Left lung (tissue), 10 donors: ENCODE measurements around the gene ENGASE. TPM values are rescaled to one million over a fixed set of nuclear protein-coding genes. Genes with fewer than 3 reads are reported as not detected.

ENCODE experiments used
- ATAC-seq: fragments of 200-7000 bp; cut with Tn5 transposase; one replicate; pipeline ENCODE4 v1.9.1; 2020; ENCODE audit warnings: moderate library complexity
- DNase-seq, 4 donors: peaks; one replicate each; pipeline ENCODE4 v3.0.0-alpha.2; 2013 to 2020
- H3K27ac ChIP-seq, 2 donors: fragments of 200-600 bp; sonication (generic) in 1 of 2; one replicate each; pipeline versions ENCODE4 v1.5.0 to v1.8.0; 2020 to 2021
- H3K27me3 ChIP-seq, 2 donors: fragments of 200-600 bp; sonication (generic) in 1 of 2; one replicate each; pipeline versions ENCODE4 v1.5.0 to v1.8.0; 2020 to 2021
- H3K36me3 ChIP-seq, 2 donors: fragments of 200-600 bp; sonication (generic) in 1 of 2; one replicate each; pipeline versions ENCODE4 v1.5.0 to v1.8.0; 2020 to 2021
- H3K4me1 ChIP-seq, 2 donors: fragments of 200-600 bp; one replicate each; pipeline ENCODE4 v1.8.0; 2021
- H3K4me3 ChIP-seq, 2 donors: fragments of 200-600 bp; sonication (generic) in 1 of 2; one replicate each; pipeline versions ENCODE4 v1.5.0 to v1.8.0; 2020 to 2021; ENCODE audit warnings: mild to moderate bottlenecking in 1 of 2
- H3K9me3 ChIP-seq, 2 donors: fragments of 200-600 bp; sonication (generic) in 1 of 2; one replicate each; pipeline versions ENCODE4 v1.5.0 to v1.8.0; 2020 to 2021
- intact Hi-C, 2 donors: fragments of 100-400 bp; cut with DNase I; formaldehyde crosslinking; loops; one replicate each; pipeline versions ENCODE4 v1.11.2 to v1.14.2; 2022
- polyA plus RNA-seq, 6 donors: library from polyadenylated mRNA; unstranded; fragments of 120-200 nt; gene quantifications; one replicate each; pipeline ENCODE4 v1.2.1, GENCODE V29; 2013; ENCODE audit not compliant: insufficient read length in 6 of 6
- total RNA-seq, 2 donors: library from RNA; stranded (reverse); fragmentation: NEBNext Ultra II Directional; extraction: Animal tissue kit (Norgen Biotek cat#: 25700); gene quantifications; one replicate each; pipeline ENCODE4 v1.2.1, GENCODE V29; 2021
- TF ChIP-seq, protein P1 (sequence below), 2 donors: fragments of 200-600 bp; sonication (generic) in 1 of 2; IDR thresholded peaks; one replicate each; pipeline versions ENCODE4 v1.5.0 to v1.8.0; 2021; ENCODE audit warnings: antibody characterized with exemption in 2 of 2
- donor health status: DM: no; HTN: yes; CAD: no.
- donor health status: DM: no; HTN: no; CAD: no.

ENGASE gene
- total and polyA plus RNA-seq, 8 donors = 25.1 to 50.2 (median 35.2) TPM

DNA sequence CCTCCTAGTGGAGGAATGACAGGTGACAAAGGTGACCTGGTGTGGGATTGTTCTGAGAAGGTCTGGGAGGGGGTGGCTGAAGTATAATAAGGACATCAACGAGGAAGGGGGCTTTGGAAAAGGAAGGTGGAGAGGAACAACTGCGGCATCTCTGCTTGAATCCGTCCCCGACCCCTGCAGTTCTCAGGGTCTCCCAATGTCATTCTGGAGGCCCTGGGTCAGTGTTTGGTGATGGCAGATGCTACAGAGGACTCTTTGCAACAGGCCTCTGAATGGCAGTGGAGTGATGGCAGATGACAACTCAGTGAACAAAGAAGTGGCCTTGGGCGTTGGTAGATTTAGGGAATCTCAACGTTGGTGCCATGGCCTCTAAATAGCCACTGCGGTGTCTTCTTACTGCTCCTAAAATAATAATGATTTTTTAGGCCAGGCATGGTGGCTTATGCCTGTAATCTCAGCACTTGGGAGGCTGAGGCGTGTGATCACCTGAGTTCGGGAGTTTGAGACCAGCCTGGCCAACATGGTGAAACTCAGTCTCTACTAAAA lies 1.3 kb downstream of the ENGASE start:
- Histone ChIP-seq H3K27ac (no peak overlapping the region), H3K36me3 (peaks cover 0 to 34% of the 10 kb centered on the region in 2 donors), H3K4me1 (peaks cover 0 to 25% of the 10 kb centered on the region in 2 donors), H3K4me3 (peak overlapping the region; percentile 67 to 86), H3K9me3 (no peaks in the 10 kb centered on the region), H3K27me3 (no peaks in the 10 kb centered on the region)
- peak in 1 of 4 donors; percentile 4 for DNase-seq
- no peak for ATAC-seq
- intact Hi-C loops = no loop called here
- TF ChIP-seq, protein P1, sequence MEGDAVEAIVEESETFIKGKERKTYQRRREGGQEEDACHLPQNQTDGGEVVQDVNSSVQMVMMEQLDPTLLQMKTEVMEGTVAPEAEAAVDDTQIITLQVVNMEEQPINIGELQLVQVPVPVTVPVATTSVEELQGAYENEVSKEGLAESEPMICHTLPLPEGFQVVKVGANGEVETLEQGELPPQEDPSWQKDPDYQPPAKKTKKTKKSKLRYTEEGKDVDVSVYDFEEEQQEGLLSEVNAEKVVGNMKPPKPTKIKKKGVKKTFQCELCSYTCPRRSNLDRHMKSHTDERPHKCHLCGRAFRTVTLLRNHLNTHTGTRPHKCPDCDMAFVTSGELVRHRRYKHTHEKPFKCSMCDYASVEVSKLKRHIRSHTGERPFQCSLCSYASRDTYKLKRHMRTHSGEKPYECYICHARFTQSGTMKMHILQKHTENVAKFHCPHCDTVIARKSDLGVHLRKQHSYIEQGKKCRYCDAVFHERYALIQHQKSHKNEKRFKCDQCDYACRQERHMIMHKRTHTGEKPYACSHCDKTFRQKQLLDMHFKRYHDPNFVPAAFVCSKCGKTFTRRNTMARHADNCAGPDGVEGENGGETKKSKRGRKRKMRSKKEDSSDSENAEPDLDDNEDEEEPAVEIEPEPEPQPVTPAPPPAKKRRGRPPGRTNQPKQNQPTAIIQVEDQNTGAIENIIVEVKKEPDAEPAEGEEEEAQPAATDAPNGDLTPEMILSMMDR (IDR thresholded peaks at IDR 0.05) = no peak

DNA sequence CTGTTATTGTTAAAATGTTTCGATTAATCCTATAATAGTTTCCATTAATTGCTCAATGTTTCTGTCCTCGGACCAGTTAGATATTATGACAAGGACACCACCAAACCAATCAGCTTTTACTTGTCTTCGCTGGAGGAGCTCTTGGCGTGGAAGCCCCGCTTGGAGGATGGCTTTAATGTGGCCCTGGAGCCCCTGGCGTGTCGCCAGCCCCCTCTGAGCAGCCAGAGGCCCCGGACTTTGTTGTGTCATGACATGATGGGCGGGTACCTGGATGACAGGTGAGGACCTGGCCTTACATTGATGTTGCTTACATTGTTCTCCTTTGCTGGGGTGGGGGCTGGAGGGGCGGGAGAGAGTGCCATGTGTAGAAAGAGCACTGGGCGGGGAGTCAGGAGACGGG lies 3.0 kb downstream of the ENGASE start:
- H3K27ac ChIP-seq = no peak overlapping the region
- H3K36me3 ChIP-seq = peaks cover 0 to 51% of the 10 kb centered on the region in 2 donors
- H3K9me3 ChIP-seq = no peaks in the 10 kb centered on the region
- peak in 1 of 4 donors; percentile 69 for DNase-seq
- H3K4me3 ChIP-seq = no peak overlapping the region
- no peak for ATAC-seq
- no peaks in the 10 kb centered on the region for H3K27me3 ChIP-seq
- TF ChIP-seq, protein P1 (IDR thresholded peaks at IDR 0.05) = no peak
- H3K4me1 ChIP-seq = peaks cover 0 to 26% of the 10 kb centered on the region in 2 donors
- intact Hi-C loops = no loop called here

DNA sequence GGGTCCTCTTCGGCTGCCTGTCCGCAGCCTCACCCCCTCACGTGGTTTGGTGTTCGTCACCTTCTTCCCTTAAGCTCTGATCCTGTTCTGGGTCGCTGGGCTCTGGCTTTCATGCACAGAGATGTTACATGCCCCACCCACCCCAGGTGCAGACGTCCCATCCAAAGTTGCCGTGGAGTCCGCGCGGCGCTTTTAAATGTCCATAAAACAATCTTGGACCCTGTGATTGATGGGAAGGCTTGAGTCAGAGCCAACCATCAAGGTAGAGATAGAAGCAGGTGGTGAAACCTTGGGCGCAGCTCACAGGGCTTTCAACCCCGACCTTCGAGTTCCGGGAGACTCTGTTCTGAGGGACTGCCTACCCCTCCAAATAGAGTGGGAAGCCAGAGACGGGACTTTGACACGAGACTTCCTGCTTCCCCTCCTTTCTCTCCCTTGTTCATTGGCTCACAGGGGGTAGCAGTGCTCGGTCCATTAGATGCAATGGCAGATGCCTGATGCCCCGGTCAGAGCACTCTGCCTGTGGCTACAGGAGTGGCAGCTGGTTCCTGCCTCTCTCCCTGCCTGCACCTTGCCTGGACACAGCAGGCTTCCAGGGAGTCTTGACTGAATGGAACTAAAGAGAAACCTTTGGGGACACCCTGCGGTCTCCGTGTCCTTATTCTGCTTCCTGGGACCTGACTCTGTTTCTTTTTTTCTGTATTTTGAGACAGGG lies 4.0 kb downstream of the ENGASE start:
- DNase-seq = no peak
- intact Hi-C loops = no loop called here
- TF ChIP-seq, protein P1 (IDR thresholded peaks at IDR 0.05) = no peak
- Histone ChIP-seq H3K4me3 (no peak overlapping the region), H3K9me3 (no peaks in the 10 kb centered on the region), H3K27me3 (no peaks in the 10 kb centered on the region), H3K36me3 (peaks cover 0 to 61% of the 10 kb centered on the region in 2 donors), H3K27ac (no peak overlapping the region), H3K4me1 (peaks cover 0 to 29% of the 10 kb centered on the region in 2 donors)
- ATAC-seq = no peak

- DNase-seq = no peak
These were observed 5.0 kb downstream of the ENGASE start for GRCh38 chr17:79079421-79080200.

More at GRCh38 chr17:79079421-79080200, 5.0 kb downstream of the ENGASE start:
- H3K36me3 ChIP-seq = peaks cover 0 to 71% of the 10 kb centered on the region in 2 donors
- no peaks in the 10 kb centered on the region for H3K27me3 ChIP-seq
- no peaks in the 10 kb centered on the region for H3K9me3 ChIP-seq
- no peak for ATAC-seq
- no peak overlapping the region for H3K4me3 ChIP-seq
- intact Hi-C loops = no loop called here
- H3K27ac ChIP-seq = no peak overlapping the region
- TF ChIP-seq, protein P1 (IDR thresholded peaks at IDR 0.05) = no peak
- peaks cover 0 to 22% of the 10 kb centered on the region in 2 donors for H3K4me1 ChIP-seq
